ENCODE measurements around the gene SCG2.
A peak's percentile ranks its signal among the peaks of the same experiment; 100 is the strongest.

The SCG2 gene

DNA sequence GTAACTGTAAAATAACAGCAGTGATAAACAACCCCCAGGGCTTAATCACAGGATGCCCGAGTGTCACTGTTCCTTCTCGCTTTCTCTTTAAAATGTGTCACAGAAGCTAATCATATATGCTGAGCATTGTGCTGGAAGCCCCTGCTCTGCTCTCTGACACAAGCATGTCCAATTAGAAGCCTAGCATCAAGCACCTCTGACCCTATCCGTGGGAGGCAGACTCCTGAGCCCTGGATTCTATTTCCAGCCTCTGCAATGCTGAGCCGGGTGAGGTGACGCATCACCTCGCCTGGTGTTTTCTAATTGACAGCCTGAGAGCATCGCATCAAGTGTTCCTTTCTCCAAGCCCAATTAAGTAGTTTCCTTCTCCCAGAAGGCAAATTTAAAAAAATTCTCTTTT is 19.7 kb upstream of the SCG2 start:
- H3K9me3 ChIP-seq (ENCODE audit: insufficient read depth, low read length, severe bottlenecking): no peaks in the 10 kb centered on the region
- ATAC-seq (ENCODE audit: insufficient read depth, low read depth) (no peak), DNase-seq (no peak)
- H3K9ac ChIP-seq (ENCODE audit: low read depth, low read length): no peak overlapping the region
- H3K4me3 ChIP-seq (ENCODE audit: low read depth in 1 of 2, low read length in 2 of 2): no peak overlapping the region
- H3K36me3 ChIP-seq (ENCODE audit: insufficient read depth, low read length): no peaks in the 10 kb centered on the region
- H3K79me2 ChIP-seq (ENCODE audit: insufficient read depth, low read length): no peaks in the 10 kb centered on the region
- no peak overlapping the region for H2AFZ ChIP-seq (ENCODE audit: low read depth, low read length)
- H3K27ac ChIP-seq (ENCODE audit: low read length): no peak overlapping the region
- H3K27me3 ChIP-seq (ENCODE audit: insufficient read depth, low read length, poor library complexity): no peaks in the 10 kb centered on the region
- H4K20me1 ChIP-seq (ENCODE audit: insufficient read depth, low read length): no peaks in the 10 kb centered on the region
- H3K4me2 ChIP-seq (ENCODE audit: insufficient read depth, low read length): no peak overlapping the region
- no peak for TF ChIP-seq EZH2 (IDR thresholded peaks at IDR 0.05; ENCODE audit: borderline replicate concordance, low read depth, low read length, severe bottlenecking)
- H3K4me1 ChIP-seq (ENCODE audit: insufficient read depth, low read length): peaks cover 20% of the 10 kb centered on the region

DNA sequence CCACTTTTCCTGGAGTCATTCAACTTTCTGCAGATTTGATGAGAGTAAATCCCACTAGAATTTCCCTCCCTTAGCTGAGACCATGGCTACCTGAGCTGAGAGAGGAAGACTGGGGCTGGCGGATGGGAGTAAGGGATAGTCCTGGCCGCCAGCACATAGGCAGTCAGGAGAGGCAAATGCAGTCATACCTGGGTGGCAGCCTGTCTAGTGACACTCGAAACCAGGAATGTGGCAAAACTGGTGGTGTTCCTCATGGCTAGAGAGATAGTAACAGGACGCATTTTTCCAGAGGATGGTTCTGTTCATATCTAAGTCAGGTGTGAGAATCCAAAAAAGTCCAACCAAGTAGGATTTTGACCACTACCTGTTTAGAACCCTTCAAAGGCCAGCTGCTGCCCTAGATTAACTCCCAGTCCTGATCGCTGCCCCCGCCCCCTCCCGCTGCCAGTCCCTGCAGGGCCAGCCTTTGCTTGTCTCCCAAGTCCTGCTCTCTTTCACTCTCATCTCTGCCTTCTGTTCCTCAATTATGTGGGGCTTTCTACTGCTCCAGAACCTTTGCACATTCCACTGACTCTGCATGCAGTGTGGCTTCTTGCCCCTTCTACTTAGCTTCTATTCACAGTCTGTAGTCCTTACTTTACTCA is 17.4 kb upstream of the SCG2 start:
- no peak overlapping the region for H3K9ac ChIP-seq (ENCODE audit: low read depth, low read length)
- no peak overlapping the region for H3K27ac ChIP-seq (ENCODE audit: low read length)
- H4K20me1 ChIP-seq (ENCODE audit: insufficient read depth, low read length): no peaks in the 10 kb centered on the region
- no peaks in the 10 kb centered on the region for H3K9me3 ChIP-seq (ENCODE audit: insufficient read depth, low read length, severe bottlenecking)
- H3K4me2 ChIP-seq (ENCODE audit: insufficient read depth, low read length): no peak overlapping the region
- DNase-seq (no peak), ATAC-seq (ENCODE audit: insufficient read depth, low read depth) (no peak)
- no peaks in the 10 kb centered on the region for H3K36me3 ChIP-seq (ENCODE audit: insufficient read depth, low read length)
- no peaks in the 10 kb centered on the region for H3K27me3 ChIP-seq (ENCODE audit: insufficient read depth, low read length, poor library complexity)
- no peak overlapping the region for H2AFZ ChIP-seq (ENCODE audit: low read depth, low read length)
- H3K4me3 ChIP-seq (ENCODE audit: low read depth in 1 of 2, low read length in 2 of 2): no peak overlapping the region
- no peak for TF ChIP-seq EZH2 (IDR thresholded peaks at IDR 0.05; ENCODE audit: borderline replicate concordance, low read depth, low read length, severe bottlenecking)
- TF ChIP-seq, protein P1, sequence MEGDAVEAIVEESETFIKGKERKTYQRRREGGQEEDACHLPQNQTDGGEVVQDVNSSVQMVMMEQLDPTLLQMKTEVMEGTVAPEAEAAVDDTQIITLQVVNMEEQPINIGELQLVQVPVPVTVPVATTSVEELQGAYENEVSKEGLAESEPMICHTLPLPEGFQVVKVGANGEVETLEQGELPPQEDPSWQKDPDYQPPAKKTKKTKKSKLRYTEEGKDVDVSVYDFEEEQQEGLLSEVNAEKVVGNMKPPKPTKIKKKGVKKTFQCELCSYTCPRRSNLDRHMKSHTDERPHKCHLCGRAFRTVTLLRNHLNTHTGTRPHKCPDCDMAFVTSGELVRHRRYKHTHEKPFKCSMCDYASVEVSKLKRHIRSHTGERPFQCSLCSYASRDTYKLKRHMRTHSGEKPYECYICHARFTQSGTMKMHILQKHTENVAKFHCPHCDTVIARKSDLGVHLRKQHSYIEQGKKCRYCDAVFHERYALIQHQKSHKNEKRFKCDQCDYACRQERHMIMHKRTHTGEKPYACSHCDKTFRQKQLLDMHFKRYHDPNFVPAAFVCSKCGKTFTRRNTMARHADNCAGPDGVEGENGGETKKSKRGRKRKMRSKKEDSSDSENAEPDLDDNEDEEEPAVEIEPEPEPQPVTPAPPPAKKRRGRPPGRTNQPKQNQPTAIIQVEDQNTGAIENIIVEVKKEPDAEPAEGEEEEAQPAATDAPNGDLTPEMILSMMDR (IDR thresholded peaks at IDR 0.05; ENCODE audit: borderline replicate concordance, extremely low read depth, low read length, poor library complexity, severe bottlenecking): no peak
- no peaks in the 10 kb centered on the region for H3K4me1 ChIP-seq (ENCODE audit: insufficient read depth, low read length)
- H3K79me2 ChIP-seq (ENCODE audit: insufficient read depth, low read length): no peaks in the 10 kb centered on the region

DNA sequence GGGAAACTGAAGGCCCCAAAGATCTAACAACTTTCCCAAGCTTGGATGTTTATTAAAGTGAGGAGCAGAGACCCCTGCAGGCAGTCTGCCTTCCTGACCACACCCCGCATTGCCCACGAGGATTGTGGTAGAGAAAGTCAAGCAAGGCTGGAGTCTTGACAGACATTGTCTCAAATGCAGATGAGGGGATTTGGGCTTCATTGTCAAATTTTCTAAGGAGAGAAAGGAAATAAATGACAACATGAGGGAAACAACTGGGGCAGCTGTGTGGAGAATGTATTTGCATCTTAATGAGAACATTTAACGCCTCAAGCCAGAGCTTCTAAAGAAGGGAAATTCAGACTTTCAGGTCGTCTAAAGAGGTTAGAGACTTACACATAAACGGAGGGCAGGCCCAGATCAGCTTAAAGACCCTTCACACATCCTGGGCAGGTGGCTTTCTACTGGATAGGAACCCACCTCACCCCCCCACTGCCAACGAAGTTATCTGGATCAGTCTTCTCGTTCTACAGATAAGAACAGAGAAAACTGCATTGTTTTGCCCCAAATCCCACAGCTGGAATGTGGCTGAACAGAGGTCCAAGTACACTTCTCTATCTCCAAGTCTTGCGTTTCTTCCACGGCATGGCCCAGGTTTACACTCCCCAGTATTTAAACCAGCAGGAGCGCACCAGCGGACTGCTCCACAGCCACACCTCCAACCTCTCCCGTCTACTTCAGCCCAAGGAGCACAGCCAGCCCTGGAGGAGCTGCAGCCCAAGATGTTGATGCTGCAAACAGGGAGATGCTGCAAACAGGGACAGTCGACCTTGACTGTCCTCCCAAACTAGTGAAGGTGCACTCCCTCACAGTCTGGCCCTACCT is 16.2 kb upstream of the SCG2 start:
- Histone ChIP-seq H3K9me3 (ENCODE audit: insufficient read depth, low read length, severe bottlenecking) (no peaks in the 10 kb centered on the region), H4K20me1 (ENCODE audit: insufficient read depth, low read length) (no peaks in the 10 kb centered on the region), H3K9ac (ENCODE audit: low read depth, low read length) (no peak overlapping the region), H3K27me3 (ENCODE audit: insufficient read depth, low read length, poor library complexity) (no peaks in the 10 kb centered on the region), H3K36me3 (ENCODE audit: insufficient read depth, low read length) (no peaks in the 10 kb centered on the region), H3K4me3 (ENCODE audit: low read depth in 1 of 2, low read length in 2 of 2) (no peak overlapping the region), H3K4me2 (ENCODE audit: insufficient read depth, low read length) (no peak overlapping the region), H3K4me1 (ENCODE audit: insufficient read depth, low read length) (no peaks in the 10 kb centered on the region), H3K27ac (ENCODE audit: low read length) (no peak overlapping the region), H2AFZ (ENCODE audit: low read depth, low read length) (no peak overlapping the region), H3K79me2 (ENCODE audit: insufficient read depth, low read length) (no peaks in the 10 kb centered on the region)
- no peak for DNase-seq
- TF ChIP-seq, protein P1 (IDR thresholded peaks at IDR 0.05; ENCODE audit: borderline replicate concordance, extremely low read depth, low read length, poor library complexity, severe bottlenecking): peak; percentile 39
- no peak for TF ChIP-seq EZH2 (IDR thresholded peaks at IDR 0.05; ENCODE audit: borderline replicate concordance, low read depth, low read length, severe bottlenecking)
- ATAC-seq (ENCODE audit: insufficient read depth, low read depth): no peak

DNA sequence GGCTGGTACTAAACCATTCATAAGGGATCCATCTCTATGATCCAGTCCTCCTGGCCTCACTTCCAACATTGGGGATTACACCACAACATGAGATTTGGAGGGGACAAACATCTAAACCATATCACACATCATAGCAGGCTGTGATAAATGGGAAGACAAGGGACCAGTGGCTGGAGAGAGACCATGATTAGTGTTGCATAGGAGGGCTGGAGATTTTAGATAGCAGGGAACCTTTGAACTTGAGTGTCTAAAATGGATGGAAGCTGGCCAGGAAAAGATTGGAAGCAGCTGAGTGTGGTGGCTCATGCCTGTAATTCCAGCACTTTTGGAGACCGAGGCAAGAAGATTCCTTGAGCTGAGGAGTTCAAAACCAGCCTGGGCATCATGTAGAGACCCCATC is 12.4 kb upstream of the SCG2 start:
- no peaks in the 10 kb centered on the region for H3K36me3 ChIP-seq (ENCODE audit: insufficient read depth, low read length)
- H3K27ac ChIP-seq (ENCODE audit: low read length): no peak overlapping the region
- no peaks in the 10 kb centered on the region for H4K20me1 ChIP-seq (ENCODE audit: insufficient read depth, low read length)
- DNase-seq (no peak), ATAC-seq (ENCODE audit: insufficient read depth, low read depth) (no peak)
- no peaks in the 10 kb centered on the region for H3K4me1 ChIP-seq (ENCODE audit: insufficient read depth, low read length)
- no peaks in the 10 kb centered on the region for H3K9me3 ChIP-seq (ENCODE audit: insufficient read depth, low read length, severe bottlenecking)
- H3K9ac ChIP-seq (ENCODE audit: low read depth, low read length): no peak overlapping the region
- H2AFZ ChIP-seq (ENCODE audit: low read depth, low read length): no peak overlapping the region
- no peak overlapping the region for H3K4me3 ChIP-seq (ENCODE audit: low read depth in 1 of 2, low read length in 2 of 2)
- no peaks in the 10 kb centered on the region for H3K79me2 ChIP-seq (ENCODE audit: insufficient read depth, low read length)
- no peak overlapping the region for H3K4me2 ChIP-seq (ENCODE audit: insufficient read depth, low read length)
- TF ChIP-seq, protein P1 (IDR thresholded peaks at IDR 0.05; ENCODE audit: borderline replicate concordance, extremely low read depth, low read length, poor library complexity, severe bottlenecking): no peak
- TF ChIP-seq EZH2 (IDR thresholded peaks at IDR 0.05; ENCODE audit: borderline replicate concordance, low read depth, low read length, severe bottlenecking): no peak
- H3K27me3 ChIP-seq (ENCODE audit: insufficient read depth, low read length, poor library complexity): no peaks in the 10 kb centered on the region
